ENCODE measurements around the gene MRAS. TPM values are rescaled to one million over a fixed set of nuclear protein-coding genes. Genes with fewer than 3 reads are reported as not detected.

The MRAS gene
- polyA plus RNA-seq, 1 donor (not counting 4 experiments of a cell fraction or from before 2014, with no cell fraction given): 7.7 TPM

DNA sequence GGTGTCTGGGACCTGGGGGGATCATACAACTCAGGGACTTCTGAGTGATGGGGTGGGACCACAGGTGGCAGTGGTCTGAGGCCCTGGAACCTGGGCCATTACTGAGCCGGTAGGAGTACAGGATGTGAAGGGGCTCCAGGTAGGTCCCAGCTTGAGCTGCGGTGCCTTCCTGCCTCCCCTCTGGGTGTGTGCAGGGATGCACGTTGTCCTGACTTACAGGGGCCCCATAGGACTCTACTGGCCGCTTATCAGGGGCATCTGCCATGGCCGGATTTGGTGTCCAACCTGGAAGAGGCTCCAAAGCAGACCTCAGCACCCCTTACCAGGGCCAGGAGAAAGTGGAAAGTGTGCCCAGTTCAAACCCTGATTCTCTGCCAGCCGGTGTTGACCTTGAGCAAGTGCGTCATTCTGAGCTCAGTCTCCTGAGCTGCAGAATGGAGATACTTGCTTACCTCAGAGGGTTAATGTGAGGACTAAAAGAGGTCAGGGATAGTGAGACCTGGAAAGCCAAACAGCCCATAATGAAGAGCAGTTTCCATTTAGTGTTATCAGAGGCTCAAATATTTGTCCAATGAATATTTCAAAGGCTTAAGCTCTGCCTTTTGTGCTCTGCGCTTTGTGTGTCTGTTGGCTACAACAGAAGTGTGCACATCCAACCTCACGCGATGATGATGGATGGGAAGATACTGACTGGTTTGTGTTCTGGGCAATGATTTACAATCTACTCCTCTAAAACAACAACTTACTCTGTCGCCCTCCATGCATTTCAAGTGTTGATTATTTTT, 50.6 kb downstream of the MRAS start:
- no peaks in the 10 kb centered on the region for H4K20me1 ChIP-seq (ENCODE audit: control insufficient read depth, extremely low read depth, insufficient read depth, low read length)
- TF ChIP-seq, protein P1, sequence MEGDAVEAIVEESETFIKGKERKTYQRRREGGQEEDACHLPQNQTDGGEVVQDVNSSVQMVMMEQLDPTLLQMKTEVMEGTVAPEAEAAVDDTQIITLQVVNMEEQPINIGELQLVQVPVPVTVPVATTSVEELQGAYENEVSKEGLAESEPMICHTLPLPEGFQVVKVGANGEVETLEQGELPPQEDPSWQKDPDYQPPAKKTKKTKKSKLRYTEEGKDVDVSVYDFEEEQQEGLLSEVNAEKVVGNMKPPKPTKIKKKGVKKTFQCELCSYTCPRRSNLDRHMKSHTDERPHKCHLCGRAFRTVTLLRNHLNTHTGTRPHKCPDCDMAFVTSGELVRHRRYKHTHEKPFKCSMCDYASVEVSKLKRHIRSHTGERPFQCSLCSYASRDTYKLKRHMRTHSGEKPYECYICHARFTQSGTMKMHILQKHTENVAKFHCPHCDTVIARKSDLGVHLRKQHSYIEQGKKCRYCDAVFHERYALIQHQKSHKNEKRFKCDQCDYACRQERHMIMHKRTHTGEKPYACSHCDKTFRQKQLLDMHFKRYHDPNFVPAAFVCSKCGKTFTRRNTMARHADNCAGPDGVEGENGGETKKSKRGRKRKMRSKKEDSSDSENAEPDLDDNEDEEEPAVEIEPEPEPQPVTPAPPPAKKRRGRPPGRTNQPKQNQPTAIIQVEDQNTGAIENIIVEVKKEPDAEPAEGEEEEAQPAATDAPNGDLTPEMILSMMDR (optimal IDR thresholded peaks at IDR 0.05 in 1 of 3, IDR thresholded peaks at IDR 0.05 in 1 of 3, conservative IDR thresholded peaks at IDR 0.05 in 1 of 3; ENCODE audit: extremely low read depth in 1 of 3, insufficient read depth in 2 of 3, low read length in 3 of 3): no peak
- TF ChIP-seq EZH2 (IDR thresholded peaks at IDR 0.05; ENCODE audit: low read length): no peak
- no peak overlapping the region for H3K4me3 ChIP-seq (ENCODE audit: control insufficient read depth in 2 of 3, extremely low read depth in 1 of 3, insufficient read depth in 2 of 3, low read depth in 1 of 3, low read length in 3 of 3)
- H2AFZ ChIP-seq (ENCODE audit: control insufficient read depth, low read length): no peak overlapping the region
- H3K27ac ChIP-seq (ENCODE audit: control insufficient read depth, insufficient read depth, low read length): no peak overlapping the region
- FAIRE-seq (no peak), DNase-seq (ENCODE audit: low read depth, low spot score) (no peak)
- H3K4me2 ChIP-seq (ENCODE audit: control insufficient read depth, extremely low read depth, insufficient read depth, low read depth, low read length): no peak overlapping the region
- dilution Hi-C loops (cut with MboI; ENCODE audit: extremely low pct_ligation_motif_present, low sequenced_read_pairs): no loop called here
- no peaks in the 10 kb centered on the region for H3K4me1 ChIP-seq (ENCODE audit: control insufficient read depth, extremely low read depth, insufficient read depth, low read length)
- no peak overlapping the region for H3K9ac ChIP-seq (ENCODE audit: control insufficient read depth, extremely low read depth, insufficient read depth, low read length)
- H3K36me3 ChIP-seq (ENCODE audit: control insufficient read depth in 2 of 2, extremely low read depth in 1 of 2, insufficient read depth in 2 of 2, low read length in 2 of 2): no peaks in the 10 kb centered on the region
- H3K9me1 ChIP-seq (ENCODE audit: control insufficient read depth, extremely low read depth, insufficient read depth, low read length): no peaks in the 10 kb centered on the region
- no peaks in the 10 kb centered on the region for H3K9me3 ChIP-seq (ENCODE audit: control insufficient read depth, low read depth, low read length)
- no peaks in the 10 kb centered on the region for H3K79me2 ChIP-seq (ENCODE audit: control insufficient read depth, insufficient read depth, low read length)
- H3K27me3 ChIP-seq (ENCODE audit: control insufficient read depth, extremely low read depth, insufficient read depth, low read length): no peaks in the 10 kb centered on the region

- Histone ChIP-seq H3K27me3 (ENCODE audit: control insufficient read depth, extremely low read depth, insufficient read depth, low read length) (no peaks in the 10 kb centered on the region), H3K27ac (ENCODE audit: control insufficient read depth, insufficient read depth, low read length) (no peak overlapping the region), H2AFZ (ENCODE audit: control insufficient read depth, low read length) (no peak overlapping the region), H3K4me2 (ENCODE audit: control insufficient read depth, extremely low read depth, insufficient read depth, low read depth, low read length) (no peak overlapping the region), H3K36me3 (ENCODE audit: control insufficient read depth in 2 of 2, extremely low read depth in 1 of 2, insufficient read depth in 2 of 2, low read length in 2 of 2) (no peaks in the 10 kb centered on the region), H3K9me1 (ENCODE audit: control insufficient read depth, extremely low read depth, insufficient read depth, low read length) (no peaks in the 10 kb centered on the region), H3K9ac (ENCODE audit: control insufficient read depth, extremely low read depth, insufficient read depth, low read length) (no peak overlapping the region), H3K4me3 (ENCODE audit: control insufficient read depth in 2 of 3, extremely low read depth in 1 of 3, insufficient read depth in 2 of 3, low read depth in 1 of 3, low read length in 3 of 3) (no peak overlapping the region), H3K9me3 (ENCODE audit: control insufficient read depth, low read depth, low read length) (no peaks in the 10 kb centered on the region), H4K20me1 (ENCODE audit: control insufficient read depth, extremely low read depth, insufficient read depth, low read length) (no peaks in the 10 kb centered on the region), H3K4me1 (ENCODE audit: control insufficient read depth, extremely low read depth, insufficient read depth, low read length) (no peaks in the 10 kb centered on the region), H3K79me2 (ENCODE audit: control insufficient read depth, insufficient read depth, low read length) (no peaks in the 10 kb centered on the region)
- TF ChIP-seq, protein P1 (optimal IDR thresholded peaks at IDR 0.05 in 1 of 3, IDR thresholded peaks at IDR 0.05 in 1 of 3, conservative IDR thresholded peaks at IDR 0.05 in 1 of 3; ENCODE audit: extremely low read depth in 1 of 3, insufficient read depth in 2 of 3, low read length in 3 of 3): no peak
- no peak for TF ChIP-seq EZH2 (IDR thresholded peaks at IDR 0.05; ENCODE audit: low read length)
- DNase-seq (ENCODE audit: low read depth, low spot score) (no peak), FAIRE-seq (no peak)
- dilution Hi-C loops (cut with MboI; ENCODE audit: extremely low pct_ligation_motif_present, low sequenced_read_pairs): no loop called here
These were observed 51.4 kb downstream of the MRAS start for GRCh38 chr3:138399766-138400165.
